ENCODE measurements around the gene SNED1.

The SNED1 gene

DNA sequence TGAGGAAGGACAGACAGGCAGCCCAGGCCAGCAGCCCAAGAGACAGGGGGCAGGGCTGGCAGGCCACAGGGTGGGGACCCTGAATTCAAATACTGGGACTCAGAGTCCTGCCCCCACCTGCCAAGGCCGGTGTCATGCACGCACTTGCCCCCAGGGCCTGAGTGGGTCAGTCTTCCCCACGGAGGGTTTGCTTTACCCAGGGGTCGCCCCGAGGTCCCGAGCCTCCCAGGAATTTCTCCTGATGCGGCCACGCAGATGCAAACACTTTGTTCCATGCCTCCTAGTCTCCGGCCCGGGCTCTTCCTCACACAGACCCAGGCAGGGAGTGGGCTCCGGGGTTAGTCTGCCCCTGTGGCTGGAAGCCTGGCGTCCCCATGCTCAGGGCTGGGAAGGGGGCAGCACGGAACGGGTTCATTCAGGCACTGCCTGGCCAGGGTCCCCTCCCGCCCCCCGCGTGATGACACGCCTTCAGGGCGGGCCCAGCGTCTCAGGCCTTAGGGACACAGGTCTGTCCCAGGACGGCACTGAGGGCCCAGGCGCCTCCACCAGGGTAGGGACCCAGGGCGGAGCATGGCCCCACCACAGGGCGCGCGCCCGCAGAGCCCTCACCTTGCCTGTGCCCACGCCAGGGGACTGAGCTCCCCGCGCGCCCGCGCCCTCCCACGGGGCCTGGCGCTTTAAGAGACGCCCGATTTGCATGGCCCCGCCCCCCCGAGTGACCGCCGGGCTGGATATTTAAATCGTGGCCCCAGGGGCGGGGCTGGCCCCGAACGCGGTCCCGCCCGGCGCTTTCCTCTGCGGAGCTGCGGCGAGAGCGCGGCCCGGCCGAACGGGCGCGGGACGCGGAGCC is at the start of gene SNED1:
TSS of gene SNED1 (plus strand) at position 763 of the 850 bp plus-strand sequence. CDS start 220 bp downstream, outside the sequence.
- peak; percentile 82 for DNase-seq

DNA sequence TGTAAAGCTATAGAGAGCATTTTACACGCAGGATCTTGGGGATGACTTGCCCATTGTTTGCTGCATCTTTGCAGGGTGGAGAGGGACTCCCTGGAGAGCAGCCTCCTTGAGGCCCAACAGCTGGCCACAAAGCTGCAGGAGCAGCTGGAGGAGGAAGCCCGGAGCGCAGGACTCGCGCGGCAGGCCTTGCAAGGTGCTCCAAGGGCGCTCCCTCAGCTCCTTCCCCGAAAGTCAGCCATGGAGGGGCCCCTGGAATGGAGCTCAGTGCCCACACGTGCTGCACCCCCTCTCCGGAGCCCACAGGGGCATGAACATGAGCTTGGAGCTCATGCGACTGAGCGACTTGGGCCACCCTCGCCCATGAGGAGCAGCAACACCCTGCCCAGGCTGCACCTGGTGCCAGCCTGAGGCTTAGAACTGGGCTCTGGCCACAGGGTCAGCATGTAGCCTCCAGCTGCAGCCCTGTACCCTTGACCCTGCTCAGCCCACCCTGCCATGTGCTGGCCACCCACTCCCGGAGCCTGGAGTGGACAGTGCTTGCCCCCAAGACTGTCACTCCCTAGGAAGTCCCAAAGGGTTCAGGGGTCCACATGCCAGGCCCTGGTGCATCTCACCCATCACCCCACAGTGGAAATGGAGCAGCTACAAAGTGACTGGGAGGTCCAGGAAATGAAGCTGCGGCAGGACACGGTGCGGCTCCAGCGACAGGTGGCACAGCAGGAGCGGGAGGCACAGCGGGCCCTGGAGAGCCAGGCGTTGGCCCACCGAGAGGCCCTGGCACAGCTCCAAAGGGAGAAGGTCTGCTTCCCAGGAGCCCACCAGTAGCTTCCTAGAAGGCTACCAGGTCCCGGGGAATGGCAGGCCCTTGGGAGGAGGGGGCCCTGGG is 49.3 kb upstream of the SNED1 start:
- no peak for DNase-seq

DNA sequence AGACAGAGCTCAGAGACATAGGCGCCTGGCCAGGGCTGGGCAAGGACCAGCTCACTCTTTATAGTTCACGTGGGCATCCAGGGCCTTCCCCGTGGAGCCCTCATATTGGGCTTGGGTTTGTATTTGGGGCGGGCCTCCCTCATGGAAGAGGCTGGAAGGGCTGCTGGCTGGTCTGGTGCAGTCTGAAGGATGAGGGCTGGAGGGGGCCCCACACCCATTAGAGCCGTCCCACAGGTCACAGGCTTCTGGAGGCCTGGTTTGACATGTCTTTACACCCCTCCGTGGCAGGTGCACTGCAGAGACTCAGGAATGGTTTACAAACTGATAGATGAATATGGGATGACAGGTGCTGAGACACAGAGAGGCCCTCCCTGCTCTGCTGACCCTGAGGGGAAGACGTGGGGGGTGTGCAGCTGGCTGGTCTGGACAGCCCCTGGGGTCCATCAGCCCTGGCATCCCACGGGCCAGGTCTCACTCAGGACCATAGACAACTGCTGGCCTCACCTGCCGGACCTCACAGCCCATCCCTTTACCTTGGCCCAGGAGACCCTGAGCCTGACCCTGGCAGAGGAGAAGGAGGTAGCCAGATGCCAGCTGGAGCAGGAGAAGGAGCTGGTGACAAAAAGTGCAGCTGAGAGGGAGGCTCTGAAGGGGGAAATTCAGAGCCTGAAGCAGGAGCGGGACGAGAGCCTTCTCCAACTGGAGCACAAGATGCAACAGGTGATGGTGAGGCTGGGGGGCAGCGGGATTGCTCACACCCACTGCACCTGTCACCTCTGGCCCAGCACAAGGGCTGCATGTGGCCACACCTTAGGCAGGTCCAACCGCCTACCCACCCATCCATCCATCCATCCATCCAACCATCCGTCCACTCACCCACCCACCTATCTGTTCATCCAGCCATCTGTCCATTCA is 48.4 kb upstream of the SNED1 start:
- no peak for DNase-seq

DNA sequence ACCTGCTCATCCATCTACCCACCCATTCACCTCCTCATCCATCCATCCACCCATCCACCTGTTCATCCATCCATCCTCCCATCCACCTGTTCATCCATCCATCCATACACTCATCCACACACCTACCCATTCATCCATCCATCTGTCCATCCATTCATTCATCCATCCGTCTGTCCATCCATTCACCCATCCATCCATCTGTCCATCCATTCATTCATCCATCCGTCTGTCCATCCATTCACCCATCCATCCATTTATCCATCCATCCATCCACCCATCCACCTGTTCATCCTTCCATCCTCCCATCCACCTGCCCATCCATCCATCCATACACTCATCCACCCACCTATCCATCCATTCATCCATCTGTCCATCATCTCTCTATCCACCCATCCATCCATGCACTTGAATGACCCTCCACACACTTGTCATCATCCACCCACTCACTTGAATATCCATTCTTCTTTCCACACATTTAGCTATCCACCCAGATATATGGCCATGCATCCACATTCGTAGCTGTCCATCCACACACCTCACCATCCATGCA is 47.3 kb upstream of the SNED1 start:
- no peak for DNase-seq

DNA sequence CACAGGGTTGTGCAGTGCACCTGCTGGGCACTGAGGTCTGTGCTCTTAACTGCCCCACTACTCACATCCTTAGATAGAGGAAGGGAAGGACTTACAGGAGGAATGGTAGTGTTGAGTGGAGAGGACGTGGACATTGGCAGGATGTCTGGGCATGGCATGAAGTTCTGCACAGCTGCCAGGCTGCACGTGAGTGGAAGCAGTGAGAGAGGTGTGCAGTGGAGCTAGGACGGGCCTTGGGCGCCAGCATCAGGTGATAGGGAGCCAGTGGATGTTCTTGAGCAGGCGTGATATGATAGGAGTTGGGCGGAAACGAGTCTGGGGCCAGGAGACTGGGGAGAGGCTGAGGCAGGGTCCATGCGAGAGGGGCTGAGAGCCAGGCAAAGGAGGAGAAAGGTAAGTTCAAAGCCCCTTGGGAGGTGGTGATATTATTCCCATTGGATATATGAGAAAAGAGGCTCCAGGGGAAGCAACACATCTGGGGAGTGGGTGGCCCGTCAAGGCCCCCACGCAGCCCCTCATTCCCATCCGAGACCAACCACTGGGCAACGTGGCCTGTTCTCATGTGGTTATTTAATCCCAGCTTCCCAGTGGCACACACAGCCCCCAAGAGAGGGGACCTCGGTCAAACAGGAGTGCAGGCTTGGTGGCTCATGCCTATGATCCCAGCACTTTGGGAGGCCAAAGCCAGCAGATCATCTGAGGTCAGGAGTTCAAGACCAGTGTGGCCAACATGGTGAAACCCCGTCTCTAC is 45.7 kb upstream of the SNED1 start:
- no peak for DNase-seq

DNA sequence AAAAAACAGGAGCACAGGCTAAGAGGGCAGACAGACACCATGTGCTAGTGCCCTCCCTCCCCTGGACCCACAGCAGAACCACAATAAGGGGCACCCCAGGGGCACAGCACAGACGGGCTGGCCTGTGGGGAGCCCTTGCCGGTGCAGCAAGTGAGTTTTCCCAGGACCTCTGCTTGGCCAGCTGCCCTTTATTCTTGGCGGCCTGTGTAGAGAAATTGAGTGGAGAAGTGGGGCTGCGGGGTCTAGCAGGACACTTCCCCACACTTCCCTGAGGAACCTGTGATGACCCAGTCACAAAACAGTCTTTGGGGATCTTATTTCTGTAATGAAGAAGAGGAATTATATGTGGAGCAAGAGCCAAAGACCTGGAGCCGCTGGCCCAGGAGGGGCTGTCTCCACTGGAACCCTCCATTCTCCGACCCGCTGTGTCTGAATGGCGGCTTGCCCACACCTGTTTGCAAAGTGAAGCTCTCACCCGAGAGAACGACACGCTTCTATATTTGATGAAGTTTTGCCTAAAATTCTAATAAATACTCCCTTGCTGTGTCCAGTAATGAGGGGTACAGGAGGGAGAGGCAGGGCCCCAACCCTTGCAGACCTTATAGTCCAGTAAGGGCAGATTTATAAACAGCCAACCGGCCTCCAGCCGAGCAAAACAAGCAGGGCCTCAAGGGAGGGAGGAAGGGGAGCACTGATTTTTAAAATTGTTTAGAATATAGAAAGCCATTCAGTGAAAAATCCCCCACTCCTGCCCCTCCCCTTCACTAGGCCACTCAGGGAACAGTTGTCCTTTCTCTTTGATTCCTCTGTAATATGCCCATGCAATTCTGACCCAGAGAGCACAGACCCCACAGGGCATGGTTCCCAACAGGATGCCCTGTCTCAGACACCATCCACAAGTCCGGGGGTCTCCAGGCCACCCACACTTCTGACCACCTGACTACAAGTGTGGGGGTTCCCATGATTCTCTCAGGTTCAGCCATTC is 44.7 kb upstream of the SNED1 start:
- DNase-seq: no peak

DNA sequence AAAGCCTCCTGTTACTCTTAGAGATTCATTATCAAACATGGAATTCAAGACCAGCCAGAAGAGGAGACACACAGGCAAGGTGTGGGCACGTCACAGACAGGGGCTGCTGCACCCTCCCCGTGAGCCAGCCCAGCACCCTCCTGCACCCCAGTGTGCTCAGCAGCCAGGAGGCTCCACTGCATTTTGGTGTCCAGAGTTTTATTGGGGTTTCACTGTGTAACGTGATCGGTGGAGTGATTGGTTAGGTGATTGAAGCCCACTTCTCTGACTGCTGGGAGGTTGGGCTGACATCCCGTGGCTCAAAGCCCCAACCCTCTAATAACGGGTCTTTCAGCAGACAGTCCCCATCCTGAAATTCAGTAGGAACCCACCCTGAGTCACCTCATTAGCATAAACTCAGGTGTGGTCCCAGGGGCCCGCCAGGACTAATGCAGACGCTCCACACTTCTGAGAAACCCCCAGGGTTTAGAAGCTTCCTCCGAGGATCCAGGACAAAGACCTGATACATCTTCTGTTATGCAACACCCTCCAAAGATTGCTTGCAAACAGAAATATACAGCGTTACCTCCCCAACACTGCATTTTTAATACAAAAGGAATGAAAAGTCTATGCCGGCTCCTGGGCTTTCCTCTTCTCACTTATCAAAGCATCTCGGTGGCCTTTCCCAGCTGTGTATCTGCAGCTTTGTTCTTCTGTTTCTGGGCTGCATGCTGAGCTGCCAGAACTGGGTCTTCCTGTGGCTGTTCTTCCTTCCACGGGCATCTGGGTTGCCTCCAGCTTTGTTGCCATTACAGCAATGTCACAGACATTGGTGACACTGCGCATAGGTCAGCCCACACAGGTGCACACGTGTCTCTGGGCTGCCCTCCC is 43.7 kb upstream of the SNED1 start:
- DNase-seq: no peak

DNA sequence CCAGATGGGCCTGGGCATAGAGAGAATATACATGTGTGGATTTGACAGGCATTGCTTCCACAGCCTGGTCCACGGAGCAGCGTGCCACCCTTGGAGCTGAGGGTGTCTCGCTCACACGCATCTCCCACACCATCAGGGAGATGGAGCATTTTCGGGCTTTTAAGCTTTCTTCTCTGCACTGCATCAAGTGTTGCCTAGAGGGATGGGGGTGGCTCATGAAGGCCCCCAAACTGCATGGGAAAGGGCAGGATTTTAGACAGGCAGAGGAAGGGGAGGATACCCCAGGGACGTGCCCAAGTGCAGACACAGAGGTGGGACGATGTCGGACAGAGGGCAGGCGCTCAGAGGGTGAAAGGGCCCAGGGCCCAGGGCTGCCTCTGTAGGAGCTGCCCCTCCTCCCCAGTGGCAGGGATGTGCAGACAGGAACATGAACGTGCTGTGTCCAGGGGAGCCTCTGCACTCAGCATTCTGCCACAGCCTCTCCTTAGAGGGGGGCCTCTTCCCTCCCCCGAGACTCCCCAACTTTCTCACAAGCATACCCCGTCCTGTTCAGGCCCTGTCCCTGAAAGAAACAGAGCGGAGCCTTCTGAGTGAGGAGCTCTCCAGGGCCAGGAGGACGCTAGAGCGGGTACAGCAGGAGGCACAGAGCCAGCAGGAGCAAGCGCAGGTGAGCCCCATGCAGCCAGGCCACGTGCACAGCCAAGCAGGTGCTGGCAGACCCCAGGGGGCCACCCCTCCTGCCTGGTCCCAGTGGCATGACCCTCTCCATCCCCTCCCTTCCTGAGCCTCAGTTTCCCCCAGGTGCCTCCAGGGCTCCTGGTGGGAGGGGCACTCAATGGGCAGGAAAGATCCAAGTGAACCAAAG is 42.9 kb upstream of the SNED1 start:
- DNase-seq: no peak

DNA sequence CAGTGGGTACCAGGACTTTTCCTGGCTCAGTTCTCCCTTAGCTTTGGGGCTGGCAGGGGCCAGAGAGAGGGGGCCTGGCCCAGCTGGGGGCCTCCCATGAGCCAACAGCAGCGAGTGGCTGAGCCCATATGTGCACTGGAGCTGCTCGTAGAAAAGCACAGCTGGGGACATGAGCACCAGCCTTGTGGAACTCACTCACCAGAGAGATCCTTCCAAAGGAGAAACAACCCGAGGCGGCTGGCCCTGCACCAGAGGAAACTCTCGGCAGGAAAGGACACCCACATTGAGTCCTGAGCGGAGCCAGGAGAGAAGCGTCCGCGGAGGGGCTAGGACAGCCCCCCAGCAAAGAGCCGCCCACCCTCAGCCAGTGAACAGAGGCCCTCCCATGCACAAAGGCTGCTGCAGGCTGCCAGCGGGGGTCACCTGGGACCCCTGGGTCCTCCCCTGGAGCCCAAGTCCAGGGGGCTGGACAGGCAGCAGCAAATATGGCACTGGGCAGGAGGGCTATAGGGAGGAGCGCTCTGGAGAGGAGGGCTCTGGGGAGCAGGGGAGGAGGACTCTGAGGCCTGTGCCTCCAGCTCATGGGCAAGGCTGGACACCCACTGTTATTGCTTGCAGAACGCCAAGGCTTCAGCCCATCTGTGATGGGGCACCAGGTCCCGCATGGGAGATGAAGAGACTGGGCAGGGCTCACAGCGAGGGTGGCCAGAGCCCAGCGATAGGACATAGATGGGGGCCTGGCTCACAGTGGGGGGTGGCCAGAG is 42.1 kb upstream of the SNED1 start:
- DNase-seq: no peak

DNA sequence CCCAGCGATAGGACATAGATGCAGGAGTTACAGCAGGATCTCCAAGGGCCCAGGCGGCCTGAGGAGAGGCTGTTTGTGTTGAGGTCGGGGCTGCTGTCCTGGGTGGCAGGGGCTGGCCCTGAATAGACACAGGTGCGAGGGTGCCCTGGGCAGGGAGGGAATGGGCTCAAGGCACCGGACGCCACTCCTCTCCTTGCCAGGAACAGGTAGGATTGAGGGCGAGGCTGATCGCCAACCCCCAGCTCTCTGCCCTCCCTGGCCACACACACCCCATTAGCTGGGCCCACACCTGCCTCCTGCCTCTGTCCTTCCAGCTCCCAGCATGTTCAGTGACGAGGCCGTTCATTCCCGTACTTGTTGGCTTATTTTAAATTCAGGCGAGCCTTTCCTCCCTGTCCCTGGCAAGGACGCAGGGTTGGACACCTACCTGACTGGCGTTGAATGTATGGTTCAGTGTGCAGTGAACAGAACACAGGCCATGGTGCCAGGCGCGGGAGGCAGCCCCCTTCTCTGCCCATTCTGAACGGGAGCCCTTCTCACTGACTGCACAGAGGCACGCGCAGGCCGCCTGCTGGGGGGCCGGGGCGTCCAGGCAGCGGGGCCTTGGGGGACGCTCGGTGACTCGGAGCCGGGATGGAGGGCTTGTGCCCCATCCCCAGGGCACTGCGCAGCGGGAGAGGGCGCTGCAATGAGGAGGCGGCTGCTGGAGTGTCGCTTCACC is 41.3 kb upstream of the SNED1 start:
- no peak for DNase-seq

DNA sequence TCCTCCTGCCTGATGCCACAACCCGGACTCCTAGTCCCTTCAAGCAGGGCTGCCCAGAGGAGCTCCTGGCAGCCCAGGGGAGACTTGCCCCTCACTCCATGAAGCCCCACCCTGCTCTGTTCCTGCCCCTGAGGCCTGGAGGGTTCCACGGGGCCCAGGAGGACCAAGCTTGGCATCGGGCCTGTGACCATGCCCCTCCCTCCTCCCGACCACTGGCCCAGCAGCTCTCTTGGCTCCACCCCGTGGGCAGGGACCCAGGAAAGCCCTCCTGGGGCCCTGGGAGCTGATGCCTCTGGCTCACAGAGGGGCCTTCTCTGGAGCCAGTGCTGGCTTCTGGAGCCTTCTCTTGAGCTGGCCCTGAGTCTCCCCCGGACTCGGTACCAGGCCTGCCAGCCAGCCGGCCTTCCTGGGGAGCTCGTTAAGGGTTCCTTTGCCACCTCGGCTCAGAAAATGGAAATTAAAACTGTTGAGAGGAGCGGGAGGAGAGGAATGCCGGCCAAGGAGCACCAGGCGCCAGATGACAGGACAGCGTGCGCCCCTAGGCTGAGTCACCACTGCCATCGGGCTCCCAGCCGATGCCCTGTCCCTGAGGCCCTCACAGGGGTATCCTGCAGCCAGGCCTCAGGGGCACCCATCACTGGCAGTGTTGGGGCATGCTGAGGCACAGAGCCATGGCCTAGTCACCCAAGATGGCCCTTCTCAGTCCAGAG is 40.6 kb upstream of the SNED1 start:
- DNase-seq: no peak

DNA sequence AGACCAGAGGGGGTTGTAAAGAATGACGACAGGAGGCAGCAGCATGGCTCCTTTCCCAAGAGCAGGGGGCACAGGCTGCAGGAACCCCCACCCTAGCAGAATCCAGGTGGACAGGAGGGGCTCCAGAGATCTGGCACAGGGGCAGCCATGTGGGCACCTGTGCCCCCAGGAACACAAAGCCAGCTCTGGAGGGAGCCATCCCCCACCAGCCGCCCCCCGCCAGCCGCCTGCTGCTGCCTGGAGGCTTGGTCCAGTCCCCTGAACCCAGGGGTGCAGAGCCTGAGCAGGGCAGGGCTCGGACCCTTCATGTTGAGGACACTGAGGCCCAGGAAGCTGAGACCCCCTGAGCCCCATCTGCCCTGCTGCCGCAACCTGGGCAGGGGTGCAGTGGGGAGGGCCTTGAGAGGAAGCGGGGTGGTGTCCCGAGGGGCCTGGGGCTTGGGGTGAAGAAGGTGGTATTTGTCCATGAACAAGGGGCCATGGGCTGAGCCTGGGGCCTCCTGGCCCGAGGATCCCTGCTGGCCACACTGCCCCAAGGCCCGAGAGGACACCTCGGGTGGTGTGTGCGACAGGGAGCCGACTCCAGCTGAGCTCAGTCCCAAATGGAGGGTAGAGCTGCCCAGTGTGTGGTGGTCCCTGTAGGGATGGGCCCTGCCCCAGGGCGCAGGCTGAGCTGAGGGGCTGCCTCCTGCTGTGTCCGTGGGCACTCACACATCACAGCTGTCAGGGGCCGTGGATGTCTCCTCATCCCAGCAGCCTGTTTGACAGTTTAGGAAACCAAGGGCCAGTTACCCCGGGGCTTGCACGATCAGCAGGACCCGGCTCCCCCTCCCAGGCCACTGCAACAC is 39.8 kb upstream of the SNED1 start:
- no peak for DNase-seq

DNA sequence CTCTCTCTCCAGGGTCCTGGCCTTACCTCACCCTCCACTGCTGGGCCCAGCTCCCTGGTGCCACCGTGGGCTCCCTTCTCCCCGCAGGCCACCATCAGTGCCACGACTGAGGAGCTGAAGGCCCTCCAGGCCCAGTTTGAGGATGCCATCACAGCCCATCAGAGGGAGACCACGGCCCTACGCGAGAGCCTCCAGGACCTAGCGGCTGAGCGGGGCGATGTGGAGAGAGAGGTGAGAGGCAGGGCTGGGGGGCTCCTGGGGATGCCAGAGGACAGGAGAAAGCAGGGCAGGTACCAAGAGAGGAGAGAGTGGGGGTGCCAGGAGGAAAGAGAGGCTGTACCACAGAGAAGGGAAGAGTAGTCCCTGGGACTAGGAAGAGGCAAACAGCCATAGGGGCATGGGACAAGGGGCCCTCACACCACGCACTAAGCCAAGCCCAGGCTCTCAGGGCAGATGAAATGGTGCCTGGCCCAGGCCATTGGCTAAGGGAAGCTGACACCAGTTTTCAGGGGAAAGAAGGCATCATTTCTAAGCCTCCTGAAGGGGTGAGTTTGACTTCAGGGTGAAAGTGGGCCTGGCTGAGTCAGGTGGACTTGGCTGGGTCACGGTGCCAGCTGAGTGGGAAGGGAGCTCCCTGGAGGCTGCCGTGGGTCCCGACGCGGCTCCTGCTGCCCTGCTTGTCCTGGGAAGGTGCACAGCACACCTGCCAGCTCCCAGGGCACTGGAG is 39.0 kb upstream of the SNED1 start:
- DNase-seq: no peak

DNA sequence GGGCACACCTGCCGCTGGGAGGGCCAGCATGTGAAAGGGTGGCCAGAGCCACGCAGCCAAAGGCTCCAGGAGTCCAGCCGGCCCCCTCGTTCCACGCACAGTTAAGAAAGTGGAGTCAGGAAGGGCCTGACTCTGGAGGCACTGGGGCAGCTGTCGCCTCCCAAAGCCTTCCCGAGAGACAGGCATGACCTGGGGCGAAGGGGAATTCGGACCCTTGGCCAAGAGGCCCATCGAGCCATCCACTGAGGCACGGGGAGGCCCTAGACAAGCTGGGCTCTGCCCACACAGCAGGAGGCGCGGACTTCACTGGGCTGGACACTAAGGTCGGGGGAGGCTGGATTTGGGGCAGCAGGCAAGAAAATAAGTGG is 38.5 kb upstream of the SNED1 start:
- no peak for DNase-seq
